ENCODE data around the gene ZRANB1.

GRCh38 chr10:125033146-125033924 lies 91.4 kb downstream of the ZRANB1 start:
- TF ChIP-seq GATA3 (IDR thresholded peaks at IDR 0.05; ENCODE audit: low read depth, low read length), result no peak
- no peak for TF ChIP-seq GATA2 (IDR thresholded peaks at IDR 0.05; ENCODE audit: low read depth, low read length)
